Tibial nerve (tissue), 4 donors: ENCODE measurements around the gene DDX28.

Experiments
- CTCF ChIP-seq, 5 experiments: fragments of 200-600 bp in 3 of 5; fragments of 450-650 bp in 2 of 5; sonication (generic) in 3 of 5; IDR thresholded peaks; one replicate each; pipeline ENCODE4 v1.5.1; 2016 to 2019; ENCODE audit warnings: antibody characterized with exemption in 5 of 5, mild to moderate bottlenecking in 3 of 5, moderate library complexity in 2 of 5
- EP300 ChIP-seq, 2 donors: sonication (generic); formaldehyde crosslinking; IDR thresholded peaks; one replicate each; pipeline ENCODE4 v1.6.1; 2017; ENCODE audit warnings: antibody characterized with exemption in 2 of 2, mild to moderate bottlenecking in 1 of 2
- POLR2A ChIP-seq, 2 donors: fragments of 450-650 bp; IDR thresholded peaks; one replicate each; pipeline ENCODE4 v1.6.1; 2017; ENCODE audit warnings: antibody characterized with exemption in 2 of 2, mild to moderate bottlenecking in 2 of 2, moderate library complexity in 2 of 2

DNA sequence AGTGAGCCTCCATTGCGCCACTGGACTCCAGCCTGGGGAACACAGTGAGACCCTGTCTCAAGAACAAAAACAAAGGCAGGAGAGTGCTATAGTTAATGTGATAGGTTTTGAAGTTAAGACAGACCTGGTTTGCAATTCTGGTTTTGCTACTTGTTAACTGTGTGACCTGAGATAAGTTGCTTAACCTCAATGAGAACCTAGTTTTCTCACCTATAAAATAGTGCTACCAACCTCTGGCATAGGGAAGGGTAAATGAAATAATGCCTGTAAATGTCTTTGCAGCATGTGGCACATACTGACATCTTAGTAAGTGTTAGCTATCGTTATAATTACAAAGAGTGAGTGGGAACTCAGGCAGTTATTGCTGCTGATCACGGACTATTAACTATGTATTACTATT is 32.4 kb upstream of the DDX28 start:
- TF ChIP-seq CTCF (IDR thresholded peaks at IDR 0.05) (no peak), POLR2A (IDR thresholded peaks at IDR 0.05) (no peak), EP300 (IDR thresholded peaks at IDR 0.05) (no peak)
